DMS114 treated with DMSO at 0.1 percent for 48 hours (cell line): ENCODE measurements around the gene MAN1A2.
"Not testable (repeated sequence)": the region's sequence is repeated elsewhere in the genome, so short reads cannot be mapped to it uniquely, and the experiment has no call there.

Experiments used
- DNase-seq: peaks from one replicate; lab custom pipeline; 2025; ENCODE audit not compliant: unreplicated experiment; lab: John Stamatoyannopoulos, UW

The MAN1A2 gene

DNA sequence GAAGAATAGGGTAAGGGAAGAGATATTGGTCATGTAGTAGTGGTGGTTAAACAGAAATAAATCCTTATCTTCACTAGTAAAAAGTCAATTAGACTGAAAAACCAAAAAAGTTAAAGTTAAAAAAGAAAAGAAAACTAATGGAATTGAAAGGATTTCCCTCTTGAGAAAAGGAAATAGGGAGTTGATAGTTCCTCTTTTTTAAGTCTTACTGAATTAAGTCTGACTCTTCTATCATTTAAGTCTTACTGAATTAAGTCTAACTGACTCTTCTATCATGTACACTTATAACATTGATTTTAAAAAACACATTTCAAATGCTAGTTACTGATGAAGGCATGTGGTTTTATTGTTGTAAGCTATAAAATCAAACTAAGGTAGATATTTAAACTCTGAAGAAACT lies 189.1 kb downstream of the MAN1A2 start:
- no peak for DNase-seq

DNA sequence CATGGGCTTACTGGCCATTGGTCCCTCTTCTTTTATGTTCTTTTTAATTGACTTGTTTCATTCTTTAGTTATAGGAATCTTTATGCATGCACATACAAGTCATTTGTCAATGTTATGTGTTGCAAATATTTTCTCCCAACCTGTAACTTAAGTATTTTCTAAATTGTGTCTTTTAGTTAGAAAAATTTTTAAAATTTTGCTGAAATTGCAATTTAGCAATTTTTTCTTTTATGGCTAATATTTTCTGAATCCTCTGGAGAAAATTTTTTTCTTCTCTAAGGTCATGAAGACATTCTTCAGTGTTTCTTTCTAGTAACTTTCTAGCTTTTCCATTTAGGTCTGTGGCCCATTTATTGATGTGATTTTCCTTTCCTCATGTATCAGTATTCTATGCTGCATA lies 189.7 kb downstream of the MAN1A2 start:
- DNase-seq: no peak

DNA sequence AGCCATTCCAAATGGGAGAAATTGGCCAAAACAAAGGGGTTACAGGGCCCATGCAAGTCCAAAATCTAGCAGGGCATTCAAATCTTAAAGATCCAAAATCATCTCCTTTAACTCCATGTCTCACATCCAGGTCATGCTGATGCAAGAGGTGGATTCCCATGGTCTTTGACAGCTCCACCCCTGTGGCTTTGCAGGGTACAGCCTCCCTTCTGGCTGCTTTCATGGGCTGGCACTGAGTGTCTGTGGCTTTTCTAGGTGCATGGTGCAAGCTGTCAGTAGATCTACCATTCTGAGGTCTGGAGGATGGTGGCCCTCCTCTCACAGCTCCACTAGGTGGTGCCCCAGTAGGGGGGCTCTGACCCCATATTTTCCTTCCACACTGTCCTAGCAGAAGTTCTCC lies 191.2 kb downstream of the MAN1A2 start:
- not testable (repeated sequence) for DNase-seq

DNA sequence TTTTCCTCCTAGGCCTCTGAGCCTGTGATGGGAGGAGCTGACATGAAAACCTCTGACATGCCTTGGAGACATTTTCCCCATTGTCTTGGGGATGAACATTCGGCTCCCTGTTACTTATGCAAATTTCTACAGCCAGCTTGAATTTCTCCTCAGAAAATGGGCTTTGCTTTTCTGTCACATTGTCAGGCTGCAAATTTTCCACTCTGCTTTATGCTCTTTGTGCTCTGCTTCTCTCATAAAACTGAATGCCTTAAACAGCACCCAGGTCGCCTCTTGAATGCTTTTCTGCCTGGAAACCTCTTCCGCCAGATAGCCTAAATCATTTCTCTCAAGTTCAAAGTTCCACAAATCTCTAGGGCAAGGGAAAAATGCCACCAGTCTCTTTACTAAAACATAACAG lies 191.9 kb downstream of the MAN1A2 start:
- DNase-seq: no peak

DNA sequence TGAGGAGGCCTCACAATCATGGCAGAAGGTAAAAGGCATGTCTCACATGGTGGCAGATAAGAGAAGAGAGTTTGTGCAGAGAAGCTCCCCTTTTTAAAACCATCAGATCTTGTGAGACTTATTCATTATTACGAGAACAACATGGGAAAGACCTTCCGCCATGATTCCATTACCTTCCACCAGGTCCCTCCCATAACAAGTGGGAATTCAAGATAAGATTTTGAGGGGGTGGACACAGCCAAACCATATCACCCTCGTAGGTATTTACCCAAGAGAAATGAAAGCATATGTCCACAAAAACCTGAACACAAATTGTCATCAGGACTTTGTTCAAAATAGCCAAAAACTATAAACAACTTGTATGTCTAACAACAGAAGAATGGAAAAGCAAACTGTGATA lies 192.7 kb downstream of the MAN1A2 start:
- DNase-seq: no peak

DNA sequence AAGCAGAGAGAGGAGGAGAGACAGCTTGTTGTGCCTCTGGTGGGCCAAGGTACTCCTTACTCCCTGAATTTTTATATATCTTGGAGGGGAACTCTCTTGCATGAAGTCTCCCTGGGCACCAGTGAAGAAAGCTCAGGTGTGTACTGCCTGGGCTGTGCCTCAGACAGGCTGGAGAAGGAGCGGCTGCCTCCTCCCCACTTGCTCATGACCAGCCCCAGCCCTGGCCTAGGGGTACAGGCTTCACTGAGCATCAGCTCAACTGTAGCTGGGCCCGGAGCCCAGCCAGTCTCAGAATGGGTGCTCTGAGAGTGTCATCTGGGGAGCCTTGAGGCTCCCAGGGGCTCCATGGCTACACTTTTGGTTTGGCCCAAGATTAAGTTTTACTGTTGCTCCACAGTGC lies 193.8 kb downstream of the MAN1A2 start:
- no peak for DNase-seq

DNA sequence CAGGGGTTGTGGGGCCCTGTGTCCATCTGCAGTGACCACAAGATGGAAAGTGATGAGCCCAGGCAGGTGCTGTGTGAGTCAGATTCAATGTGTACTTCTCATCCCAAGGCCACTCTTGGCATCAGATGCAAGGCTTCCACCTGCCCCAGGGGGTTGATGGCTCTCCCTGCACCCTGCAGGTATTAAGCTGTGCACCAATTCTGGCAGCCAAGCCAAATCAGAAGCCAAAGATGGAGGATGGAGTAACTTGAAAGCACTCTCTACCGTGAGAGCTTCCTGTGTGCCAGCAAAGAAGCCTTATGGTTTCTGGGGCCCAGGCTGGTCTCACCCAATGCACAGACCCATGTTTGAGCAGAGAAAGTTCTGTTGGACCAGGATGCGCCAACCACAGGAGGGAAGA lies 194.3 kb downstream of the MAN1A2 start:
- DNase-seq: no peak

DNA sequence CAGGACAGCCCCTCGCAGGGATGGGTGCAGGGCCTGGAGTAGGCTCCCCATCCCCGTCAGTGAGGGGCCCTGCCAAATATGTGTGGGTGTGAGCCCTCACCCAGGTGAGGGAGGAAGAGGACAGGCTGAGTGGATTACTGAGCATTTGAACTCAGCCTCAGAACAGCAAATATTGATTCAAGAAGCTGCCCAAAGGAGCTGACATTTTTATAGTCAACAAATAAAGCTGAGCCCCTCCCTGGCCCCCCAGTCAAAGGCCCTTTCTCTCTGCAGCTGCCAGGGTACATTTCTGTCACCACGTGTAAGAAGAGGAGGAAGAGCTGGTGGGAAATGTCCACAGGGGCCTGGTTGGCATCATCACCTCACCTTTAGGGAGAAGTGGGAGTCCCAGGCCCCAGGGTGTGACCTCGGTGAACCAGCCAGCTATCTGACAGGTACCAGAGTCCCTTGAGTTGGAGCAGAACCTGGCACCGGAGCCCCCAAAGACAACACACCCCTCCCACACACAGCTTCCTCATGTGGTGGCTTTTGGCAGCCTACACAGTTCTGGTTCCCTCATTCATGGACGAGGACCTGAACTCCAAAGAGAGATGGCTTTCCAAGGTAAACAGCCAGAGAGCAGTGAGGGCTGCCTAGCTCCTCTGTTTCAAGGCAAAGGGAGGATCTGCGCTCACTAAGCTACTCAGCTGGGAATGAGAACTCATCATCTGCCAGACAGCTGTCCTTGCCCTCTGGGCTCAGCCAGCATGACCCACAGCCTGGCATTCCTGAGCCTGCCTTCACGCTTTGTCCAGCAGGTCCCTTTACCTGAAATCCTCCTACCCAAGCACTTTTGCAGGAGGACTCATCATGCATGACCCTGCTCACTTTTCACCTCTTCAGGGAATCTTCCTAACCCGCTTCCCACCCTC lies 195.6 kb downstream of the MAN1A2 start:
- no peak for DNase-seq

DNA sequence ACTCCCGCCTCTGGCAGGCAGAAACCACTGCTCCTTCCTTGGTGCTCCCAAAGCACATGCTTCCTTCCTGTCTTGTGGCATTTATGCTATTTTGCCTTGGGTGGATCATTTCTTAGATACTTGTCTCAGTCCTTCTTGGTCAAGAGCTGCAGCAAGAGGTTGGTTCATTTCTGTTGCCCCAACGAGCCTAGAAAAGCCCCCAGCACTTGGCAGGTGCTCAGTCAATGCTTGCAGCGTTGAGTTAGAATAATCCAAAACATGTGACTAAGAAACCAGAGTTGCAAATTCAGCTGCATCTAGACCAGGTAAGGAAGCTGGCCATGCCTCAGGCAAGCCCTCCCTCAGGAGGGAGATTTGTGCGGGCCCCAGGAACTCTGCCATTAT lies 196.2 kb downstream of the MAN1A2 start:
- DNase-seq: no peak

DNA sequence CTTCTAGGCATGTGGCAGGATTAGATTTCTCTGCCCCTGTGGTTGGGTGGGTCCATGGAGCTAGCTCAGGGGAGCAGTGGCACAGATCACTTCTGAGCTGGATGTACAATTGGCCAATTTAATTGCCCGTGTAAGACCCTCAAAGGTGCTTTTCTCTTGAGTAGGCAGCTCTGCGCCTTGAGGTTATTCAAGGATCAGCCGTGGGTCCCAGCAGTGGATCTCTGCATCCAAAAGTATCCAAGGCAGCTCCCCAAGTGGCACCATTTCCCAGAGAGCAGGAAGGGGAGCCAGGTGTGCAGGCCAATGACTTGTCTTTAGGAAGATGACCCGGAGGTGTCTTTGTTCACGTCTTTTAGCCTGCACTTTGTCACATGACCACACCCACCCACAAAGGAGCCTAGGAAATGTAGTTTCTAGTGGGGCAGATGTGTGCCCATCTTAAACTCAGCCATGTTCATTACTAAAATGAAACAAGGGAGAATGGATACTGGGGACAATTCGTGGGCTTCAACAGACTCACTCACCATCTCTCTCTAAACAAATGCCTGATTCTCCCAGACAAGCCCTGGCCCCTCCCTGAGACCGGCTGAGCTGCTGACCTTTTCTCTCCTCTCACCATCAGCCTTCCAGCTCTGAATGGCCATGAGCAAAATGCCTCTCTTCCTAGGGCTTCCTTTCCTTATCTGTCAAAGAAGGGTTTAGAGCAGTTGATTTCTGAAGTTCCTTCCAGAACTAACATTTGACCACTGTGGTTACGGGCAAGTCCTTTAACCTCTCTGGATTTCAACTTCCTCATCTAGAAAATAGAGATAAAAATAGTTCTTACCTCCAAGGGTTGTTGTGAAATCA lies 197.2 kb downstream of the MAN1A2 start:
- DNase-seq: no peak

DNA sequence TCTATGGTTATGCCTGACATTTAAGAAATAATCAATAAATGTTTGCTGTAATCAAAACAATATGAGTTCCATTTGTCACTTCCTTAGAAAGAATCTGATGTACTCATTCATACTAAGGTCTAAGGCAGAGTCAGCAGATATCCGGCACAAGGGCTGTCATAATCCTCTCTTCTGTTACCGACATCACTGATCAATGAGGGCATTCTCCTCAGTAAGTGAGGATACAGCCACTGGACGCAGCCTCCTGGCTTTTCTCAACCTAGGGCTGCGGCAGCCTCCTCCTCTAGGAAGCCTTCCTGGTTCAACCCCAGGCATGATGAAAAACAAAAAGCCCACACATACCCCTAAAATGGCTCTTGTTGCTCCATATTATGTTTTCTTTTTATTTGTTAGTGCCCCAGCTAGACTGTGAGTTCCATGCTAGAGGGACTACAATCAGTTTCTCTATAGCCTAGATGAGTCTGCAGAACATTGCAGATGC lies 197.9 kb downstream of the MAN1A2 start:
- DNase-seq: no peak

DNA sequence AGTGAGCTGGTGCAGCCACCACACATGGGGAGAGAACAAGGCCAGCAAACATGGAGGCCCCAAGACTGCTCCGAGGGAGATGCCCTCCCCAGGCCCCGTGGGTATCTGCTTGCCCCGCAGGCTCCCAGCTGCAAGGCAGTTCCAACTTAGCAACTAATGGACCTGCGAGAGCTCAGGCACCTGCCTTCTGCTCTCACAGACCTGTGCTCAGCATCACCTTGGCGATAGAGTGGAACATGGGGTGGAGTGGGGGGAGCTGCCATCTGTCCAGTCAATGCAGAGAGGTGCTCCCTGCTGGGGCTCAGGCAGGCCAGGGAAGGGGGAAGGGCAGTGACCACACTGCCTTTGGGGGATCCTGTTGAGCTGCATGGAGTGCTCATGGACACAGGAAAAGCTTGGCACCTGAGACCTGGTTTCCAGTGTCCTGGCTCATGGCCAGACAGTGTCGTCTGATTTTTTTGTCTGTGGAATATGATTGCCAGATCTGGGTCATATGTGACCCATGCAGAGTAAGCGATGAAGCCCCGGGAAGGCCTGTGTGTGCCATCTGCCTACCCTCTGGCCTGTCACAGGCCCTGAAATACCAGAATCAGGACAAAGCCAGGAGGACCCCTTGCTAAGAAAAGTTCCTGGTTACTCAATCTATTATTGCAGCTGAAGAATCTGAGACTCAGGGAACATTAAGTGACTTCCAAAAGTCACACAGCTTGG lies 198.7 kb downstream of the MAN1A2 start:
- no peak for DNase-seq

DNA sequence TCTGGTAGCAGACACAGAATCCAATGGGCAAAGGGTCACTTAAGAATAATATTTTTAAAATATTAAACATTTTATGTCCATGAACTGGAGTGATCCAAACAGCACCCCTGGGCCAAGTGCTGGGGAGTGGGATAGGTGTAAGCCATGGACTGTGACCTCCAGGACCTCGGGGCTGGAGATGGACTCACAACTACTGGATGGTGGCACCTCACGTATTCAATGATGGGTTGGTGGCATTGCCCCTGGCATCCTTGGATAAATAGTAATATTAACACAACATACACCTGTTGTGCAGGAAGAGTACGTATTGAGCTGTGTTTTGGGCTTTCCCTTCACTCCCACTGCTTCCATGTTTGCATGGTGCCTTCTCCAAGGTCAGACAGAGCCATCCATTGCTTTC lies 199.3 kb downstream of the MAN1A2 start:
- DNase-seq: no peak

DNA sequence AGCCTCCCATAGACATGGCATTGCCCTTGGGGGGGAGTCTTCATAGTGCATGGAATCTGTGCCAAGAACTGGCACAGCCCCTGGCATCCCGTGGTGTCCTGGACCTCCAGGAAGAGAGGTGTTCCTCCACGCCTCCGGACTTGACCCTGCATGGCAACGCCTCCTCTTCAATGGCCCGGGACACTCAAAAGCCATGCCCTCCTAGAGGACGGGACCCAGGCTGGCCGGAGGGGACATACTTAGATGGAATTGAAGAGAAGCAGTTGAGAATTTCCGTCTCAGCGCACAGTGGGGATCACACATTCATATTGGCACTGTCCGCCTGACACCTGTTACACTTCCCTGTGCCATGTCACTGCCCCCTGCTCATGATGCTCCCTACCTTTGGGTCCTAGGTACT lies 200.2 kb downstream of the MAN1A2 start:
- DNase-seq: no peak

DNA sequence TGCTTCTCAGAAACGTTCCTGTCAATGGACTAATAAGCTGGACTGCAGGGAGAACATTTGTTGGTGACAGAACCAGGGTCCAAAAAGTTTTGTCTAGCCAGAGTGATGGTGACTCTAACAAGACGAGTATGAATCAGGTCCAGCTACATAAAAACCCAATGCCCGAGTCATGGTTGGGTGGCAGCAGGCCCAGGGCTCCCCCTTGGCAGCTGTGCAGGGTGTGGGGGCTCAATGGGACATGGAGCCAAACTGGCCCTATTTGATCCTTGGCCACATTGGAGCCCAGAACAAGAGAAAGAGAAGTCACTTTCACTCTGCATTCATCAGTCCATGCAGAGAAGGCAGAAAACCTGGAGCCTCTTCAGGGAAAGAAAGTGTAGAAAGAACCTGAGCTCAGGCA lies 200.7 kb downstream of the MAN1A2 start:
- no peak for DNase-seq

DNA sequence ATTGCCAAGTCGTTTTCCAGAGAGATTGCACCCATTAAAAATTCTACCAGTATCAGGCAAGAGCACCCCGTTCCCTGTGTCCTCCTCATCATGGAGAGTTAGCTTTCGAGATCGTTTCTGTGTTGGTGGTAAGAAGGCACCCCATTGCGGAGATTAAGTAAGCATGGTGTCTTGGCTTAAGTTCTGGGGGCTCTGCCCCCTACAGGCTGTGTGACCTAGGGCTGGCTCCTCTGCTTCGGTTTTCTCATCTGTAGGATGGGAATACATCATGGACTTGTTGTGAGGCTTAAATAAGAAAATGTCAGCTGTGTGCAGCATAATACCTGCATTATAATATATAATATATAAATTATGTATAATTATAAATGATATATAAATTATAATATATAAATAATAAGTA lies 201.8 kb downstream of the MAN1A2 start:
- no peak for DNase-seq

DNA sequence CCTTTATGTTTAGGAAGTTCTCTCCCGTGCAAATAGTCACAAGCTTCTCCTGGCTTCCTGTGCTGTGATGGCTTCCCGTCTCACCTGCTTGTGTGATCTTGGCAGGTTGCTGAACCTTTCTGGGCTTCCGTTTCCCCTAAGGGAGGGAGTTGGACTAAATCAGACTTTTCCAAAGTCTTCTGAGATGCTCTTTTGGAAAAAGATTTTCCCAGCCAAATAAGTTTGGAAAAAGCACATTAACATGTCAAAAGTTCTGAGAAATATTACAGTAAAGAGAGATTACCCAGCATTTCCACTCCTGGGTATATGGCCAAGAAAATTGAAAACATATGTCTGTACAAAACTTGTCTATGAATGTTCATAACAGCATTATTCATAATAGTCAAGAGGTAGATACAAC lies 202.6 kb downstream of the MAN1A2 start:
- no peak for DNase-seq

DNA sequence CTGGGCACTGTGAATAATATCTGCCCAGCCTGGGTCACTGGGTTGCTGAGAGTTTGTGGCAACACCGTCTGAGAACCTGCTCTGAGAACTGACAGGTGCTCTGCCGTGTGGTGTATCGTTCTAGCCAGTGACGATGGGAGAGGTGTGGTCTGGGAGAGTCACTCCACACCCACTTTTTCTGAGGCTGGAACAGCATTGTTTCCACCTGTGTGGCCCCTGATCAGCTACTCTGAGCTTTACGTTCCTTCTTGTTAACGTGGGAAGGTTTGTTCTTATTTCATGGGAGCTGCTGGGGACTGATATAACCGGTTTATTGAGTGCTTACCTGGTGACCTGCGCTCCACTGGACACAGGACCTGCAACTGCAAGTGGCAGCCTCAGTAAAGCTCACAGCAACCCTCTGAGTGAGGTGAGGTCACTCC lies 203.8 kb downstream of the MAN1A2 start:
- no peak for DNase-seq

DNA sequence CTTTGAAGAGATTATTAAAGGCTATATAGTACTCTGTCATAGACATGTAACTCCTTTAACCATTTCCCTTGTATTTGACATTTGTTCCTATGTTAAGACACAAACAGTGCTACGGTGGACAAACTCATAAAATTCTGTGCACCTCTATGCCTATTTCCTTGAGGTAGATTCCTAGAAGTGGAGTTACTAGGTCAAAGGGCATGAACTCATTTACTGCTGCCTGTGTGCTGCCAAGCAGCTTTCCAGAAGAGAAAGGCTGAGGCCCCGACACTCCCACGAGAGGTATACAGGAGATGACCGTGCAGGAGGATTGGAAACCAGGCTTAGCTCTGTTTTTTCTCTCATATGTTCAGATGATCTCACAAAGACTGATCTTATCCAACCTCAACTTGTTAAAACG lies 204.2 kb downstream of the MAN1A2 start:
- DNase-seq: no peak

DNA sequence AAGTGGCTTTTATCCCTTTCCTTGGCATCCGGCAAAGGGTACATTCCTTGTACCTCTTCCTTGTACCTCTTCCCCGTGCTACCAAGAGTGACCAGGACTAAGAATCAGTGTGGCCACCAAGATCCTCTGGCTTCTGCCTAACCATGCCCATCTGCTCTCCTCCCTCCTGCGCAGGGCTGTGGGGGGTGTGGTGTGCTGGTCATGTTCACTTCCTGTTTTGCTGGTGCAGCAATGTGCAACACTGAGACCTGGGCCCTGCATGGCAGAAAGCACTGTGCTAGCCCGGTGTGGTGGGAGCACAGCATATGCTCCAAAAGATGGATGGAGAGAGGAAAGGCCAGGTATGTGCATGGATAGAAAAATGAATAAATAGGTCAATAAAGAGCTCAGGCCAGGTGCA lies 205.3 kb downstream of the MAN1A2 start:
- no peak for DNase-seq

DNA sequence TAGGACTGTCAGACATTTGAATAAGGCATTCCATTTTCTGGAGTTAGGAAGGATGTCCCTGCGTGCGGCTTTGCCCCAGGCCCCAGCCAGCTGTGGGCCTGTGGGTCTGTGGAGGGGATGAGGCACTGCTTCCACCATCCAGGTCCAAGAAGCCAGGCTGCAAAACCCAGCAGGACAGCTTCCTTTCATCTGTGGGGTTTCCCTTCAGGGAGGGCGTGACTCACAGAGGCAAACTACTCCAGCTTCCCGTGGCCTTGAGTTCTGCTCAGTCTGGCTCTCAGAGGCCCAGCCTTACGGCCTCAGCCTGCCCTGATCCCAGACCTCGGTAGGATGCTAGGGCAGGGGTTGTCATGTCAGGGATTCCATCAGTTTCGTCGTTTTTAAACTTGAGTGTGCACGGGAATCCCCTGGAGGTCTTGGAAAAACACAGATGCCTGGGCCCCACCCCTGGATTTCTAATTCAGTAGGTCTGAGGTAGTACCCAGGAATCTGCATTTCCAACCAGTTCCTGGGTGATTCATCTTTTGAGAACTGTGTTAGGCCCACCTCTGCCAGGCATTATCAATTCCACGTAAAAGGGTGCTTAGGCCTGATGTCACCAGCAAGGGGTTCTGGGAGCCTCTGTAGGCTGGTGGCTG lies 206.3 kb downstream of the MAN1A2 start:
- DNase-seq: no peak
